HG03095 (cell line): ENCODE data around the gene ZNF773.
"Not testable (repeated sequence)": the region's sequence is repeated elsewhere in the genome, so short reads cannot be mapped to it uniquely, and the experiment has no call there.

Experiments
- ATAC-seq: cut with Tn5 transposase; IDR thresholded peaks from one replicate; pipeline ENCODE4 v1.9.1; 2021; ENCODE audit warnings: moderate library complexity; ENCODE audit not compliant: unreplicated experiment

The ZNF773 gene

DNA sequence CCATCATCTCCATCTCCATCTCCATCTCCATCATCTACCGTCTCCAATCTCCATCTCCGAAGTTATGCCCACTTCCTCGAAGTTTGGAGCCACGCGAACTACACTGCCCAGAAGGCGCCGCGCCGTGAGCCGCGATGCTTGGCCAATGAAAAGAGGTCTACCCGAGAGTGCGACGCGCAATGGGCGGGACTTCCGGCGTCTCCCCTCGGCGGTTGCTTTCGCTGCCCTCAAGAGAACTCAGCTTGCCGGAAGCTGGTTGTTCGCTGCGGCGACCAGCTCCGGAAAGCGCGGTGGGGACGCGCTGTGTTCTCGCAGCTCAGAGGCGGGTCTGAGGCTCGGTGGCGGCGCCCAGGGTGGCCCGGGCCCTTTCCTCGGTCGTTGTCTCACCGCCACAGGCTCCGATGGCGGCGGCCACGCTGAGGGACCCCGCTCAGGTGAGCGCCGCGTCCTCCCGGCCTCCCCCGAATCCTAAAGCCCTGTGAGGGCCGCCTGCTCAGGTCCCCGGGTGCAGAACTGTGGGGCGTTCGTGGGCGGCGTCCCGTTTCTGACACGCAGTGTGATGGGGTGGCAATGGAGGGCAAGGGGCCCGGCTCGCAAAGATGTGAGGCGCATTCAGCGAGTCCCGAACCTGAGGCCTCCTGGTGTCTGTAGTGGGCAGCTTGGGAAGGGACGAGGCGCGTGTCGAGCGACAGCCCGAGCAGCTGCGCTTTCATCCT, at the start of gene ZNF773:
TSS of gene ZNF773 (plus strand) at position 259 of the 716 bp plus-strand sequence. CDS start at position 402, 143 bp downstream.
- ATAC-seq: peak; percentile 91

DNA sequence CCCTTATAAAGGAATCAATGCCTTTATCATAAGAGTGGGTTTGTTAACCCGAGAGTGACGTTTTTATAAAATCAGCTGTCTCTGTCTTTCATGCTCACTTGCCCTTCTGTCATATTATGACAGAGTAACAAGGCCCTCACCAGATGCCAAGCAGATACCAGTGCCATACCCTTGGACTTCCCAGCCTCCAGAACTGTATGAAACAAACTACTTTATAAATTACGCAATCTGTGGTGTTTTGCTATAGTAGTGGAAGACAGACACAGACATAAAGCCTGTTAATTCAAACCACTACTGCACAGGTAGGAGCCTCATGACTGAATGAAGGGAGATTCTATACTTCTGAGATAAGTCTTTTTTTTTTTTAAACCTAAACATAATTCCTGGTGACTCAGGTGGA, 47.4 kb upstream of the ZNF773 start:
- no peak for ATAC-seq

DNA sequence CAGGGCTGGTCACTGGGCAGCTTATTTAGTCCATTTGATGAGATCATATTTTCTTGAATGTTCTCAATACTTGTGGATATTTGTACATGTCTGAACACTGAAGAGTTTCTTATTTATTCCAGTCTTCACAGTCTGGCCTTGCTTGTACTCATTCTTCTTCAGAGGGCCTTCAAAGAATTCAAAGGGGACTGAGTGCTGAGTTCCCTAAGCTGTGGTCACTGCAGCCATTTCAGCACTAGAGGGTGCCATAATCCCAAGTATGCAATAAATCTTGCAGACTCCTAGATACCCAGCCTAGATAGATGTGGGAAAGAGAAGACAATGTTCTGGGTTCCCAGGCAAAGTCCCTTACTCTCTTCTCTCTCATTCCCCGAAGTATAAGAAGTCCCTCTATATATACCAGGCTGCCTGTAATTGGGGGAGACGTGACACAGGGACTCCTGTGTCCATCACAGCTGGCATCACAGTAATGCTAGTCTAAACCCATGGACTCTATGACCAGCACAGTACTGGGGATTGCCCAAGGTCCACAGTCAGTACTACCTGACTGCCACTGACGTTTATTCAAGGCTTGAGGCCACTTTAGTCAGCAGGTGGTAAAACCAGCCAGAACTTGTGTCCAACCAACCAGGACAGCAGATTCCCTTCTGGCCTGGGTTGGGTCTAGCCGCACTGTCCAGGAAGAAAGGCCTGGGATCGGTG, 33.9 kb upstream of the ZNF773 start:
- no peak for ATAC-seq

DNA sequence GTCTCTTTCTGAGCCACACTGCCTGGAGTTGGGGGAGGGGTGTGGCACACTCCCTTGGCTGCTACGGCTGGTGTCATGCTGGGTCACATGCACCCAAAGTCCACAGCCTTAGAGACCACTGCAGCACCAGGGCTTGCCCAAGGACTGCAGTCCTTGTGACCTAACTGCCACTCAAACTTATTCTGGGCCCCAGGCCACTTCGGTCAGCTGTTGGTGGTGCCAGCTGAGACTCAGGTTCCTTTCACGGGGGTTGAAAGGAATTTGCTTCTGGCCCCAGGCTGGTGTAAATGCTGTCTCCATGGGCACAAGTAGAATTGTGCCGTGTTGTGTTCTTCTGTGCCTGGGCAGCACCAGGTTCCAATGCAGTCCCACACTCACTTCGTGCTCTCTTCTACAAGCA, 33.2 kb upstream of the ZNF773 start:
- ATAC-seq: no peak

DNA sequence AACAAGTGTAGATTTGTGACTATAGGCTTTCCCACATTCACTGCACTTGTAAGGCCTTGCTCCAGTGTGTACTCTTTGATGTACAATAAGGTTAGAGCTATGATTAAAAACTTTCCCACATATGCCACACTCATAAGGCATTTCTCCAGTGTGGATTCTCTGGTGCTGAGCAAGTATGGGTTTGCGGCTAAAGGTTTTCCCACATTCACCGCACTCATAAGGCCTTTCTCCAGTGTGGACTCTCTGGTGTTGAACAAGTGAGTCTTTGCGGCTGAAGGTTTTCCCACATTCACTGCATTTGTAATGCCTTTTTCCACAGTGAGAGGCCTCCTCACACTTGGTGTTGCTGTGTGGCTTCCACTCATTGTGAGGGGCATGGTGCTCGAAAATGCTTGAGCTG, 26.1 kb upstream of the ZNF773 start:
- ATAC-seq: no peak

DNA sequence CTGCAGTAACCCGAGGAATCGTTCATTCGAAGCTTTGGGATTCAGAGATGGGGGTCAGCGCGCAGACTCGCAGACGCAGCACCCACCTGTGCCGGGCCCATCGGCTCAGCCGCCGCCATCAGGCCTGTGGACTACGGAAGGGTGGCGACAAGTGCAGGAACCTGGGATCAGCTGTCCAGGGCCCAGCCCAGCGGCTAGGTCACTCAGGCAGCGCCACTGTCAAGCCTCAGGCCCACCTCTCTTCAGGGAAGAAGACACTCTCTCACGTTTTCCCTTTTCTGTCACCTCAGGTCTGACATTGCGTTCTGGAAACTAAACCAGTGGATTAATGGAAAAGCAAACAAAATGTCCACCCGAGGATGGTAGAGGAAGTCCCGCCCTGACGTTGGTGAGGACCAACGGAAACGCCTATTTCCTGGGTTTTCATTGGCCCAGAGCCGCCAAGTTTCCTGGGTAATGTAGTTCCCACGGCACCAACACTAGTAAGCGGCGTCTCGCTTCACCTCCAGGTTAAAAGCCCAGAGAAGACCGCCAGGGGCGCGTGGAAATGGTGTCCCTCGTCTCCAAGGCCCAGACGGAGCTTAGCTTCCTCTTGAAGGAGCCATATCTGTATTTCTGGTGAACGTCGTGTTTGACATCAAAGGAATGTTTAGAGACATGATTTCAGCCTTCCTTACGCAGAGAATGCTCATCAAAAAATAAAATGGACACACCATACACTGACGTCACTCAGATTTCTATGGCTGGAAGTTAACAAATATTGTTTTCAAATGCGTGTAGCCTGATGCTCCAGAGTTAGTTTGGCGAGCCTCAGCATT, 22.3 kb upstream of the ZNF773 start, which contains the start of gene ZNF772:
TSS of gene ZNF772 (minus strand) at position 376 of the 818 bp plus-strand sequence. CDS start at position 119, 257 bp downstream.
- peak; percentile 95 for ATAC-seq

- ATAC-seq: peak; percentile 93
These were observed 12.1 kb upstream of the ZNF773 start, which contains the start of gene ZNF419 for GRCh38 chr19:57487477-57488298. Gene ZNF419, plus strand, starts transcription at chr19:57487750. Its CDS starts 201 bp downstream, at chr19:57487951.

DNA sequence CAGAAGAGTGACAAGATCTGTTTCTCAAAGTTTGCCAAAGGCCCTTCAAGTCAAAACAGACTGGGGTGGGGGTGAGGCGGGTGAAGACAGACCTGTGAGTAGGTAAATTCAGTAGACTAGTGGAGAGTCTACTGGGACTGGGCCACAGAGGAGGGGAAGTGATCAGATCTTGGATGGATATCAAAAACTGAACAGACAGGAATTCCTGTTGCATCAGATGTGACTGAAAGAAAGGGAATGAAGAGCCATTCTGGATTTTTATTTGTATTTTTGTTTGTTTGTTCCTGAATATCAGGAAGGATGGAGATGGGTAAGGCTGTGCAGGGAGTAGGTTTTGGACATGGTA, 11.5 kb upstream of the ZNF773 start:
- not testable (repeated sequence) for ATAC-seq

DNA sequence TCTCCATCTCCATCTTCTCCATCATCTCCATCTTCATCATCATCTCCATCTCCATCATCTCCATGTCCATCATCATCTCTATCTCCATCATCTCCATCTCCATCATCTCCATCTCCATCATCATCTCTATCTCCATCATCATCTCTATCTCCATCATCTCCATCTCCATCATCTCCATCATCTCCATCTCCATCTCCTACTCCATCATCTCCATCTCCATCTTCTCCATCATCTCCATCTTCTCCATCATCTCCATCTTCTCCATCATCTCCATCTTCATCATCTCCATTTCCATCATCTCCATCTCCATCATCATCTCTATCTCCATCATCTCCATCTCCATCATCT, 432 bp upstream of the ZNF773 start:
- ATAC-seq: not testable (repeated sequence)

DNA sequence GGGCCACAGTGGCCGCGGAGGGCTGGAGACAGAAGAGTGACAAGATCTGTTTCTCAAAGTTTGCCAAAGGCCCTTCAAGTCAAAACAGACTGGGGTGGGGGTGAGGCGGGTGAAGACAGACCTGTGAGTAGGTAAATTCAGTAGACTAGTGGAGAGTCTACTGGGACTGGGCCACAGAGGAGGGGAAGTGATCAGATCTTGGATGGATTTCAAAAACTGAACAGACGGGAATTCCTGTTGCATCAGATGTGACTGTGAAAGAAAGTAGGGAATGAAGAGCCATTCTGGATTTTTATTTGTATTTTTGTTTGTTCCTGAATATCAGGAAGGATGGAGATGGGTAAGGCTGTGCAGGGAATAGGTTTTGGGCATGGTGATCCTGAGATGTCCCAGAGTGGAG, 662 bp downstream of the ZNF773 start:
- peak; percentile 7 for ATAC-seq

DNA sequence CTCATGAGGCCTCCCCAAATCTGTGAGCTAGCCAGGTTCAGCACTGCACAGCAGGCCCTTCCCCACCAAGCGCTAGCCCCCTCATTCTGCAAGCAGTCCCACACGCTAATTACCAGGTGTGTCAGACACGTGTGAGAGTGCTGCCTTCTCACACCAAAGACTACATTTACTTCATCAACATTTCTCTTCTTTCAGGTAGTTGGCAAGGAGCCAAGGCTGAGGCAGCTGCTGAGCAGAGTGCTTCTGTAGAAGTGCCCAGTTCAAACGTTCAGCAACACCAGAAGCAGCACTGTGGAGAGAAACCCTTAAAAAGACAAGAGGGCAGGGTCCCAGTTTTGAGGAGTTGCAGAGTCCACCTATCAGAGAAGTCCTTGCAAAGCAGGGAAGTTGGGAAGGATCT, 6.4 kb downstream of the ZNF773 start:
- ATAC-seq: no peak

DNA sequence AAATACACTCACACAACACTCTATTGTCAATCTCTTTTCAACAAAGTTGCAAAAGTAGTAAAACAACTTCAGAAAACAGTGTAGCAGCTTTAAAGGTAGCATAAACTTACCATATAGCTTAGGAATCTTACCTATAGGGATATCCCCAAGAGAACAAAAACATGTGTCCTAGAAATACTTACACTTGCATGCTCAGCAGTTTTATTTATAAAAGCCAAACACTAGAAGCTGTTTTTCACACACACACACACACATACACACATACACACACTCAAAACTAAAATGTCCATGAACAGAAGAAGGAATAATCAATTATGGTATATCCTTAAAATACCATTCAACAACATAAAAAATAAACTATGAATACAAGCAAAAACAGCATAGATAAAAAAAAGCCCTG, 11.7 kb downstream of the ZNF773 start:
- no peak for ATAC-seq

GRCh38 chr19:57512845-57513244, 13.1 kb downstream of the ZNF773 start:
- no peak for ATAC-seq

DNA sequence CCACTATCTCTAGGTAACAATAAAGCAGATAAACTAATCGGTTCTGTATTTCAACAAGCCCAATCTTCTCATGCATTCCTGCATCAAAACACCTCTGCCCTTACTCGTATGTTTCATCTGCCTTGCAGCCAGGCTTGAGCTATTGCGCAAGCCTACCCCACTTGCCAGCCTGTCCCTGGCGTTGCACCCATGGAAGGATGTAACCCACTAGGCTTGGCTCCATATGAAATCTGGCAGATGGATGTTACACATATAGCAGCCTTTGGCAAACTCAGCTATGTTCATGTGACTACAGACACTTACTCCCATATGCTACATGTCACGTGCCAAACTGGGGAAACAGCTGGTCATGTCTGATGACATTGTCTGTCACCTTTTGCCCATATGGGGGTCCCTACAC, 15.5 kb downstream of the ZNF773 start:
- ATAC-seq: no peak

DNA sequence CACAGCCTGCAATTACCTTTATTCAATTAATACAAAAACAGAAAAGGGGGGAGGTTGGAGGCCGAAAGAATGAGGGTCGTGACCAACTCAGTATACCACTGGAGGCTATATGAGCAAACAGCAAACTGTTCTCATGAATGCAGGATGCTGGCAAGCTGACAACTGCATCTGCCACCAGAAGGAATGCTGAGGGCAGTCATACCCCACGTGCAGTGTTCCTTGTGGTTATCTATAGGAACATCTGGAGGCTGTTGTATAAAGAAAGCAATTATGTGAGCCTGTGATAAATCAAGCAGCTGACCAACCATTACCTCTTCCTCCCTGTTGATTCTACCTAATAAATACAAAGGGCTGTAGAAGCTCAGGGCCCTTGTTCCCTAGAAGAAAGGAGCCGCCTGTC, 18.3 kb downstream of the ZNF773 start:
- ATAC-seq: not testable (repeated sequence)

GRCh38 chr19:57527136-57527881, 27.6 kb downstream of the ZNF773 start, which contains the start of gene ZNF549:
Gene ZNF549, plus strand, starts transcription at chr19:57527356. Its CDS starts 218 bp downstream, at chr19:57527574.
- peak; percentile 97 for ATAC-seq

- ATAC-seq: no peak
These were observed 38.3 kb downstream of the ZNF773 start for GRCh38 chr19:57537953-57538547.

GRCh38 chr19:57546513-57546912, 46.8 kb downstream of the ZNF773 start:
- no peak for ATAC-seq

GRCh38 chr19:57552432-57552831, 52.7 kb downstream of the ZNF773 start:
- ATAC-seq: no peak
